Endodermal cell (in vitro differentiated cells): ENCODE measurements around the gene SLCO1B1. TPM values are rescaled to one million over a fixed set of nuclear protein-coding genes. Genes with fewer than 3 reads are reported as not detected.
"Not testable (repeated sequence)": the region's sequence is repeated elsewhere in the genome, so short reads cannot be mapped to it uniquely, and the experiment has no call there.

Experiments used
- DNase-seq: peaks from one replicate; pipeline ENCODE4 v3.0.0-alpha.2; 2017
- H3K27ac ChIP-seq: 2 replicates; pipeline ENCODE4 v1.5.1; 2013; ENCODE audit warnings: mild to moderate bottlenecking, low read depth, low read length, moderate library complexity
- H3K27me3 ChIP-seq: 2 replicates; pipeline ENCODE4 v1.6.1; 2013; ENCODE audit warnings: mild to moderate bottlenecking, low read length, moderate library complexity; ENCODE audit not compliant: insufficient read depth, control insufficient read depth, poor library complexity, severe bottlenecking
- H3K36me3 ChIP-seq: 2 replicates; pipeline ENCODE4 v1.7.0; 2013; ENCODE audit warnings: mild to moderate bottlenecking, low read length, moderate library complexity; ENCODE audit not compliant: control insufficient read depth, insufficient read depth
- H3K4me1 ChIP-seq: one replicate; pipeline ENCODE4 v1.7.0; 2013; ENCODE audit warnings: low read length; ENCODE audit not compliant: control insufficient read depth, insufficient read depth
- H3K4me3 ChIP-seq: 2 replicates; pipeline ENCODE4 v1.5.1; 2013; ENCODE audit warnings: mild to moderate bottlenecking, low read length, moderate library complexity
- H3K9ac ChIP-seq: 2 replicates; pipeline ENCODE4 v1.6.1; 2013; ENCODE audit warnings: mild to moderate bottlenecking, low read length, moderate library complexity; ENCODE audit not compliant: poor library complexity, severe bottlenecking; ENCODE audit errors: extremely low read depth
- H3K9me3 ChIP-seq: 2 replicates; pipeline ENCODE4 v1.6.1; 2013; ENCODE audit warnings: mild to moderate bottlenecking, low read length, moderate library complexity; ENCODE audit not compliant: control insufficient read depth
- H3K27ac Mint-ChIP-seq: 2 replicates; pipeline ENCODE4 v1.8.0; 2020; ENCODE audit warnings: mixed read lengths
- H3K27me3 Mint-ChIP-seq: 2 replicates; pipeline ENCODE4 v1.8.0; 2021; ENCODE audit warnings: mild to moderate bottlenecking, mixed read lengths; ENCODE audit not compliant: insufficient read depth
- H3K36me3 Mint-ChIP-seq: 2 replicates; pipeline ENCODE4 v1.8.0; 2020; ENCODE audit warnings: low read depth, mixed read lengths
- H3K4me1 Mint-ChIP-seq: 2 replicates; pipeline ENCODE4 v1.8.0; 2020; ENCODE audit warnings: mixed read lengths
- H3K4me3 Mint-ChIP-seq: 2 replicates; pipeline ENCODE4 v1.8.0; 2020; ENCODE audit warnings: mild to moderate bottlenecking, moderate library complexity, mixed read lengths
- H3K9me3 Mint-ChIP-seq: 2 replicates; pipeline ENCODE4 v1.8.0; 2020; ENCODE audit warnings: mild to moderate bottlenecking, mixed read lengths
- CTCF ChIP-seq: fragments of 200-600 bp; sonication (generic); conservative IDR thresholded peaks from 2 replicates; pipeline ENCODE4 v1.5.0; 2021; ENCODE audit warnings: antibody characterized with exemption, mild to moderate bottlenecking
- WGBS, 2 experiments: methylation state at CpG; one replicate each; pipeline versions ENCODE4 v1.1.5 to v1.1.7; 2013; ENCODE audit warnings: missing lambda C conversion rate in 2 of 2, mixed read lengths in 1 of 2; ENCODE audit not compliant: insufficient coverage in 1 of 2, insufficient read length in 1 of 2; 5-methylcytosine and 5-hydroxymethylcytosine counted together
- total RNA-seq, 2 donors: library from RNA; stranded (reverse); fragmentation: NEBNext Ultra II Directional in 1 of 2; extraction: Animal tissue kit (Norgen Biotek cat#: 25700) in 1 of 2; gene quantifications; 2 replicates in 1 of 2; 3 replicates in 1 of 2; pipeline ENCODE4 v1.2.1, GENCODE V29; 2021

The SLCO1B1 gene
- total RNA-seq, 2 donors from 2014 or later = 1.5 TPM; not detected in 1

- DNase-seq = no peak
- H3K4me3 ChIP-seq = no peak overlapping the region
- H3K36me3 ChIP-seq = no peaks in the 10 kb centered on the region
- Mint-ChIP-seq H3K36me3 (no peaks in the 10 kb centered on the region), H3K27me3 (no peaks in the 10 kb centered on the region), H3K4me1 (no peaks in the 10 kb centered on the region), H3K9me3 (peaks cover 10% of the 10 kb centered on the region), H3K27ac (no peak overlapping the region), H3K4me3 (no peak overlapping the region)
- 84 to 91% methylated on average over 2 to 3 of the region's 3 CpGs for WGBS, 2 experiments
- no peak overlapping the region for H3K27ac ChIP-seq
- H3K9me3 ChIP-seq = no peaks in the 10 kb centered on the region
- no peaks in the 10 kb centered on the region for H3K27me3 ChIP-seq
- H3K9ac ChIP-seq = no peak overlapping the region
- H3K4me1 ChIP-seq = no peaks in the 10 kb centered on the region
- no peak for TF ChIP-seq CTCF
These were observed 1.6 kb upstream of the SLCO1B1 start for GRCh38 chr12:21129351-21129750.

- H3K4me1 ChIP-seq = no peaks in the 10 kb centered on the region
- H3K36me3 ChIP-seq = no peaks in the 10 kb centered on the region
- no peak for TF ChIP-seq CTCF
- Mint-ChIP-seq H3K4me3 (no peak overlapping the region), H3K27ac (no peak overlapping the region), H3K27me3 (no peaks in the 10 kb centered on the region), H3K36me3 (no peaks in the 10 kb centered on the region), H3K4me1 (no peaks in the 10 kb centered on the region), H3K9me3 (peaks cover 16% of the 10 kb centered on the region)
- H3K9me3 ChIP-seq = no peaks in the 10 kb centered on the region
- H3K4me3 ChIP-seq = no peak overlapping the region
- WGBS, 2 experiments = 86 to 100% methylated on average over 1 of the region's 1 CpG
- H3K9ac ChIP-seq = no peak overlapping the region
- no peak for DNase-seq
- H3K27me3 ChIP-seq = no peaks in the 10 kb centered on the region
- no peak overlapping the region for H3K27ac ChIP-seq
These were observed 1.1 kb upstream of the SLCO1B1 start for GRCh38 chr12:21129906-21130305.

GRCh38 chr12:21137318-21137999 is 6.5 kb downstream of the SLCO1B1 start:
- H3K4me3 Mint-ChIP-seq, DNase-seq, H3K27ac ChIP-seq, H3K36me3 ChIP-seq, H3K9ac ChIP-seq, H3K27me3 ChIP-seq, H3K27me3 Mint-ChIP-seq, H3K36me3 Mint-ChIP-seq, H3K27ac Mint-ChIP-seq, H3K4me3 ChIP-seq, H3K4me1 Mint-ChIP-seq, H3K4me1 ChIP-seq, H3K9me3 ChIP-seq: not testable (repeated sequence)
- peaks cover 48% of the 10 kb centered on the region for H3K9me3 Mint-ChIP-seq
- WGBS, 2 experiments = 93 to 99% methylated on average over 5 to 13 of the region's 14 CpGs

- Mint-ChIP-seq H3K27me3 (no peaks in the 10 kb centered on the region), H3K4me3 (no peak overlapping the region), H3K4me1 (no peaks in the 10 kb centered on the region), H3K27ac (no peak overlapping the region), H3K36me3 (no peaks in the 10 kb centered on the region), H3K9me3 (peaks cover 48% of the 10 kb centered on the region)
- Histone ChIP-seq H3K27me3 (no peaks in the 10 kb centered on the region), H3K36me3 (no peaks in the 10 kb centered on the region), H3K9ac (no peak overlapping the region), H3K4me1 (no peaks in the 10 kb centered on the region), H3K27ac (no peak overlapping the region), H3K9me3 (peaks cover 9% of the 10 kb centered on the region), H3K4me3 (no peak overlapping the region)
- no peak for TF ChIP-seq CTCF
- 69 to 80% methylated on average over 1 of the region's 2 CpGs for whole genome bisulfite sequencing, 2 experiments
- no peak for DNase-seq
These were observed 7.0 kb downstream of the SLCO1B1 start for GRCh38 chr12:21138016-21138415.
